ENCODE data around the gene ABCA10.
"Not testable (repeated sequence)": the region's sequence is repeated elsewhere in the genome, so short reads cannot be mapped to it uniquely, and the experiment has no call there.

The ABCA10 gene

DNA sequence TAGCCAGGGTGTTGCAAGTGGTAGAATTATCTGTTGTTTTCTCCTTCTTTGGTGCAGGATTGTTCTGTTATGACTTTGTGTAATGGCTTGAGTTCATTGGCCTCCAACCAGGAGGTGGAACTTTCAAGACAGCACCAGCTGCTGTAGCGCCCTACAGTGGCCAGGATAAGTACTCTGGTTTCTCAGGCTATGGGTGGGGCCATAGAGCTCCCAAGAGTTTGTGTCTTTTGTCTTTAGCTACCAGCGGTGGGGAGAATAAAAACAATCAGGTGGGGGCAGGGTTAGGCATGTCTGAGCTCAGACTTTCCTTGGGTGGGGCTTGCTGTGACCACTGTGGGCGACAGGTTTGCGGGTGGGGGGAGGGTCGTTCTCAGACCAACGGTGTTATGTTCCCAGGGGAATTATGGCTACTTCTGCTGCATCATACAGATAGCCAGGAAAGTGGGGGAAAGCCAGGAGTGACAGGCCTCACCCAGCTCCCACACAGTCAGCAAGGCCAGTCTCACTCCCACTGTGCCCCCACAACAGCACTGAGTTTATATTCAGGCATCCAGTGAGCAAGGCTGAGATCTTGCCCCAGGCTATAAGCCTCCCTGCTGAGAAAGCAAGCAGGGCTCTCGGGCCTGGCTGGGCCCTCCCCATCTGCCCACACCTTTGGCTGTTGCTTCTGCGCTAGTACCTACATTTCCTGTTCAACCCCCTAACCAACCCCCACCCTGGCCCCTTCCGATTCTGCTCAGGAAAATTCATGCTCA, 15.4 kb downstream of the ABCA10 start:
- no peak for DNase-seq (ENCODE audit: low read depth)
- H3K4me3 ChIP-seq (ENCODE audit: low read length): no peak overlapping the region
- TF ChIP-seq, protein P1, sequence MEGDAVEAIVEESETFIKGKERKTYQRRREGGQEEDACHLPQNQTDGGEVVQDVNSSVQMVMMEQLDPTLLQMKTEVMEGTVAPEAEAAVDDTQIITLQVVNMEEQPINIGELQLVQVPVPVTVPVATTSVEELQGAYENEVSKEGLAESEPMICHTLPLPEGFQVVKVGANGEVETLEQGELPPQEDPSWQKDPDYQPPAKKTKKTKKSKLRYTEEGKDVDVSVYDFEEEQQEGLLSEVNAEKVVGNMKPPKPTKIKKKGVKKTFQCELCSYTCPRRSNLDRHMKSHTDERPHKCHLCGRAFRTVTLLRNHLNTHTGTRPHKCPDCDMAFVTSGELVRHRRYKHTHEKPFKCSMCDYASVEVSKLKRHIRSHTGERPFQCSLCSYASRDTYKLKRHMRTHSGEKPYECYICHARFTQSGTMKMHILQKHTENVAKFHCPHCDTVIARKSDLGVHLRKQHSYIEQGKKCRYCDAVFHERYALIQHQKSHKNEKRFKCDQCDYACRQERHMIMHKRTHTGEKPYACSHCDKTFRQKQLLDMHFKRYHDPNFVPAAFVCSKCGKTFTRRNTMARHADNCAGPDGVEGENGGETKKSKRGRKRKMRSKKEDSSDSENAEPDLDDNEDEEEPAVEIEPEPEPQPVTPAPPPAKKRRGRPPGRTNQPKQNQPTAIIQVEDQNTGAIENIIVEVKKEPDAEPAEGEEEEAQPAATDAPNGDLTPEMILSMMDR (conservative IDR thresholded peaks at IDR 0.05; ENCODE audit: low read length): no peak

DNA sequence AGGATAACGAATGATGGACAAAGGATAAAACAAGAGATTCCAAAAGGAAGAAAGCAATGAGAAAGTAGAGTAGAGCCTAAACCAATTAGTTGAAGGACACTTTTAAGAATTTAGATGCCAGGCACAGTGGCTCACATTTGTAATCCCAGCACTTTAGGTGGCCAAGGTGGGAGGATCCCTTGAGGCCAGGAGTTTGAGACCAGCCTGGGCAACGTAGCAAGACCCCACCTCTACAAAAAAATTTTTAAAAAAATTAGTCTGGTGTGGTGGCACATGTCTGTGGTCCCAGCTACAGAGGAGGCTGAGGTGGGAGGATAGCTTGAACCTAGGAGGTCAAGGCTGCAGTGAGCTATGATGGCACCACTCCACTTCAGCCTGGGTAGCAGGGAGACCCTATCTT, 20.0 kb downstream of the ABCA10 start:
- TF ChIP-seq, protein P1 (conservative IDR thresholded peaks at IDR 0.05; ENCODE audit: low read length): no peak
- H3K4me3 ChIP-seq (ENCODE audit: low read length): no peak overlapping the region
- no peak for DNase-seq (ENCODE audit: low read depth)

DNA sequence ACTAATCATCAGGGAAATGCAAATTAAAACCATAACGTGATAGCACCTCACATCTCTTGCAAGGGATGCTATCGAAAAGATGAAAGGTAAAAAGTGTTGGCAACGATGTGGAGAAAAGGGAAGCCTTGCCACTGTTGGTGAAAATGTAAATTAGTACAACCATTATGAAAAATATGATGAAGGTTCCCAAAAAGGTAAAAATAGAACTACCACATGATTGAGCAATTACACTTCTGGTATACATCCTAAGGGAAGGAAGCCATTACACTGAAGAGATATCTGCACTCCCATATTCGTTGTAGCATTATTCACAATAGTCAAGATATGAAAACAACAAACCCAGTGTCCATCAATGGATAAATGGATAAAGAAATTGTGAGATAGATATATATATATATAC, 21.5 kb downstream of the ABCA10 start:
- H3K4me3 ChIP-seq (ENCODE audit: low read length): no peak overlapping the region
- DNase-seq (ENCODE audit: low read depth): no peak
- TF ChIP-seq, protein P1 (conservative IDR thresholded peaks at IDR 0.05; ENCODE audit: low read length): no peak

DNA sequence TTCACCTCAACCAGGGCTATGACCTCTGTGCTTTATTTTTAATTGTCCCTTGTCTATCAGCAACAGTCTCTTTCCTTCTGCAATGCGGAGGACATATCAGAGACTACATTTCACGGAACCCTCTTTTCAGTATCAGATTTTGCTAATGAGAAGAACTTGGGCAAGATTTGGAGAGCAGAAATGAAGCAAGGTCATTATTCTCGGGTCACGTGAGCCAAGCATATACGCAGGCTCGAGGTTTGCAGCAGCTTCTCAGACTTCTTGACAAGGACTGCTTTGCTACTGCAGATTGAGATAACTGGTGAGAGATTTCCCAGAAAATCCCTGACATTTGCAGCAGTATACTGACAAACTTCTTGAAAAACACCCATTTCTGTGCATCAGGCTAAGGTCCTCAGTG, 30.4 kb downstream of the ABCA10 start:
- TF ChIP-seq, protein P1 (conservative IDR thresholded peaks at IDR 0.05; ENCODE audit: low read length): no peak
- no peak for DNase-seq (ENCODE audit: low read depth)
- no peak overlapping the region for H3K4me3 ChIP-seq (ENCODE audit: low read length)

DNA sequence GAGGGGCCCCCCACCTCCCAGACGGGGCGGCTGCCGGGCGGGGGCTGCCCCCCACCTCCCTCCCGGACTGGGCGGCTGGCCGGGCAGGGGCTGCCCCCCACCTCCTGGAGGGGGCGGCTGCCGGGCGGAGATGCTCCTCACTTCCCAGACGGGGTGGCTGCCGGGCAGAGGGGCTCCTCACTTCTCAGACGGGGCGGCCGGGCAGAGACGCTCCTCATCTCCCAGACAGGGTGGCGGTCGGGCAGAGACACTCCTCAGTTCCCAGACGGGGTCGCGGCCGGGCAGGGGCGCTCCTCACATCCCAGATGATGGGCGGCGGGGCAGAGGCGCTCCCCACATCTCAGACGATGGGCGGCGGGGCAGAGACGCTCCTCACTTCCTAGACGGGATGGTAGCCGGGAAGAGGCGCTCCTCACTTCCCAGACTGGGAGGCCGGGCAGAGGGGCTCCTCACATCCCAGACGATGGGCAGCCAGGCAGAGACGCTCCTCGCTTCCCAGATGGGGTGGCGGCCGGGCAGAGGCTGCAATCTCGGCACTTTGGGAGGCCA, 32.4 kb downstream of the ABCA10 start:
- H3K4me3 ChIP-seq (ENCODE audit: low read length); DNase-seq (ENCODE audit: low read depth): not testable (repeated sequence)

DNA sequence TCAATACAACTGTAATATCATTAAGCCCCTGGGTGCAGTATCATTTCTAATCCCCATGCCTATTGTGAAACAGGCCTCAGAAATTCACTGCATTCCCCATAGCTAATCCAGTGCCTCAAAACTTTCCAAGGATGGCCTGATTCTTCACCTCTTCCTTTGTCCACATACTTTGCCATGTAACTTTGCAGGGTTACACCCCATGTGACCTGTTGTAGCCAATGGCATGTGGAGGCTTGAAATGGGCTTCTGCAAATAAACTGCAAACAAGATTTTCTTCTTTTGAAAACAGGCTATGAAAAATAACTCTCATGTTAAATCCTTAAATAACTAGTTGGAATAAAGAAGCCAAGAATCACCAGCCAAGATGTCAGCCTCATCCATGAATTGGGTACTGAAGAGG, 35.9 kb downstream of the ABCA10 start:
- no peak for DNase-seq (ENCODE audit: low read depth)
- no peak overlapping the region for H3K4me3 ChIP-seq (ENCODE audit: low read length)
- TF ChIP-seq, protein P1 (conservative IDR thresholded peaks at IDR 0.05; ENCODE audit: low read length): no peak

DNA sequence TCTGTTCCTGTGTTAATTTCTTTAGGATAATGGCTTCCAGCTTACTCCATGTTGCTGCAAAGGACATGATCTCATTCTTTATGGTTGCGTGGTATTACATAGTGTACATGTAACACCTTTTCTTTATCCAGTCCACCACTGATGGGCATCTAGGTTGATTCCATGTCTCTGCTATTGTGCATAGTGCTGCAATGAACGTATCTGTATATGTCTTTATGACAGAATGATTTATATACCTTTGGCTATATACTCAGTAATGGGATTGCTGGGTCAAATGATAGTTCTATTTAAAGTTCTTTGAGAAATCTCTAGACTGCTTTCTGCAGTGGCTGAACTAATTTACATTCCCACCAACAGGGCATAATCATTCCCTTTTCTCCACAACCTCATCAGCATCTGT, 39.8 kb downstream of the ABCA10 start:
- H3K4me3 ChIP-seq (ENCODE audit: low read length): no peak overlapping the region
- TF ChIP-seq, protein P1 (conservative IDR thresholded peaks at IDR 0.05; ENCODE audit: low read length): no peak
- DNase-seq (ENCODE audit: low read depth): no peak

Data from AG10803 (cell line).